ENCODE data around the gene KCTD21. TPM values are rescaled to one million over a fixed set of nuclear protein-coding genes. Genes with fewer than 3 reads are reported as not detected.

KCTD21 gene
- total RNA-seq, 1 experiment from 2014 or later = 9.7 TPM

- ChIA-PET CTCF (no interaction called here), POLR2A (no interaction called here)
- Histone ChIP-seq H3K9me3 (ENCODE audit: control insufficient read depth, insufficient read depth, low read depth, low read length) (no peaks in the 10 kb centered on the region), H3K36me3 (ENCODE audit: control insufficient read depth, insufficient read depth, low read length) (no peaks in the 10 kb centered on the region), H3K4me1 (ENCODE audit: control insufficient read depth, insufficient read depth, low read length) (no peaks in the 10 kb centered on the region), H3K27ac (ENCODE audit: low read length) (no peak overlapping the region), H3K27me3 (ENCODE audit: control insufficient read depth, insufficient read depth, low read length) (no peaks in the 10 kb centered on the region), H3K4me3 (ENCODE audit: low read depth in 2 of 2, low read length in 2 of 2) (no peak overlapping the region)
- intact Hi-C loops (cut with micrococcal nuclease; ENCODE audit: unreplicated experiment) = no loop called here
- DNase-seq (ENCODE audit: low read depth, low spot score) (no peak), ATAC-seq (no peak)
- in situ Hi-C loops (cut with HindIII; ENCODE audit: low pct_unique_long_range_greater_than_20kb, low sequenced_read_pairs) = no loop called here
- BruUV-seq (replicated peaks) = no TSS peak
- no peak for TF ChIP-seq SIN3A (IDR thresholded peaks at IDR 0.05; ENCODE audit: borderline replicate concordance, insufficient read depth, low read depth, low read length)
- no peak for TF ChIP-seq POLR2AphosphoS5 (IDR thresholded peaks at IDR 0.05; ENCODE audit: low read depth, low read length)
- no peak for TF ChIP-seq REST (IDR thresholded peaks at IDR 0.05; ENCODE audit: insufficient read depth in 1 of 2, low read depth in 2 of 2, low read length in 1 of 2)
- TF ChIP-seq TCF7L2 (IDR thresholded peaks at IDR 0.05; ENCODE audit: low read depth, low read length) = no peak
- TF ChIP-seq, protein P1, sequence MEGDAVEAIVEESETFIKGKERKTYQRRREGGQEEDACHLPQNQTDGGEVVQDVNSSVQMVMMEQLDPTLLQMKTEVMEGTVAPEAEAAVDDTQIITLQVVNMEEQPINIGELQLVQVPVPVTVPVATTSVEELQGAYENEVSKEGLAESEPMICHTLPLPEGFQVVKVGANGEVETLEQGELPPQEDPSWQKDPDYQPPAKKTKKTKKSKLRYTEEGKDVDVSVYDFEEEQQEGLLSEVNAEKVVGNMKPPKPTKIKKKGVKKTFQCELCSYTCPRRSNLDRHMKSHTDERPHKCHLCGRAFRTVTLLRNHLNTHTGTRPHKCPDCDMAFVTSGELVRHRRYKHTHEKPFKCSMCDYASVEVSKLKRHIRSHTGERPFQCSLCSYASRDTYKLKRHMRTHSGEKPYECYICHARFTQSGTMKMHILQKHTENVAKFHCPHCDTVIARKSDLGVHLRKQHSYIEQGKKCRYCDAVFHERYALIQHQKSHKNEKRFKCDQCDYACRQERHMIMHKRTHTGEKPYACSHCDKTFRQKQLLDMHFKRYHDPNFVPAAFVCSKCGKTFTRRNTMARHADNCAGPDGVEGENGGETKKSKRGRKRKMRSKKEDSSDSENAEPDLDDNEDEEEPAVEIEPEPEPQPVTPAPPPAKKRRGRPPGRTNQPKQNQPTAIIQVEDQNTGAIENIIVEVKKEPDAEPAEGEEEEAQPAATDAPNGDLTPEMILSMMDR (IDR thresholded peaks at IDR 0.05) = no peak
Measured at GRCh38 chr11:78212586-78213371, 24.4 kb upstream of the KCTD21 start.

DNA sequence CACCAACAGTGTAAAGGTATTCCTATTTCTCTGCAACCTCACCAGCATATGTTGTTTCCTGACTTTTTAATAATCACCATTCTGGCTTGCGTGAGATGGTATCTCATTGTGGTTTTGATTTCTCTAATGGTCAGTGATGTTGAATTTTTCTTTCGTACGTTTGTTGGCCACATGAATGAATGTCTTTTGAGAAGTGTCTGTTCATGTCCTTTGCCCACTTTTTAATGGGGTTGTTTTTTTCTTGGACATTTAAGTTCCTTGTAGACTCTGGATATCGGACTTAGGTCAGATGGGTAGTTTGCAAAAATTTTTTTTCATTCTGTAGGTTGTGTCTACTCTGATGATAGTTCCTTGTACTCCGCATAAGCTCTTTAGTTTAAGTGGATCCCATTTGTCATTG, 23.1 kb upstream of the KCTD21 start:
- no peaks in the 10 kb centered on the region for H3K9me3 ChIP-seq (ENCODE audit: control insufficient read depth, insufficient read depth, low read depth, low read length)
- no peak overlapping the region for H3K4me3 ChIP-seq (ENCODE audit: low read depth in 2 of 2, low read length in 2 of 2)
- in situ Hi-C loops (cut with HindIII; ENCODE audit: low pct_unique_long_range_greater_than_20kb, low sequenced_read_pairs) = no loop called here
- ChIA-PET CTCF (no interaction called here), POLR2A (no interaction called here)
- no peak for DNase-seq (ENCODE audit: low read depth, low spot score)
- intact Hi-C loops (cut with micrococcal nuclease; ENCODE audit: unreplicated experiment) = no loop called here
- no peaks in the 10 kb centered on the region for H3K27me3 ChIP-seq (ENCODE audit: control insufficient read depth, insufficient read depth, low read length)
- H3K4me1 ChIP-seq (ENCODE audit: control insufficient read depth, insufficient read depth, low read length) = no peaks in the 10 kb centered on the region
- TF ChIP-seq POLR2AphosphoS5 (IDR thresholded peaks at IDR 0.05; ENCODE audit: low read depth, low read length) (no peak), TCF7L2 (IDR thresholded peaks at IDR 0.05; ENCODE audit: low read depth, low read length) (no peak), SIN3A (IDR thresholded peaks at IDR 0.05; ENCODE audit: borderline replicate concordance, insufficient read depth, low read depth, low read length) (no peak), REST (IDR thresholded peaks at IDR 0.05; ENCODE audit: insufficient read depth in 1 of 2, low read depth in 2 of 2, low read length in 1 of 2) (no peak)
- TF ChIP-seq, protein P1 (IDR thresholded peaks at IDR 0.05) = no peak
- H3K27ac ChIP-seq (ENCODE audit: low read length) = no peak overlapping the region
- no peaks in the 10 kb centered on the region for H3K36me3 ChIP-seq (ENCODE audit: control insufficient read depth, insufficient read depth, low read length)
- BruUV-seq (replicated peaks) = no TSS peak
- ATAC-seq = no peak

Measured in Panc1 (cell line).